NCI-H1694 treated with DMSO at 0.1 percent for 48 hours (cell line): ENCODE measurements around the gene VPS4A.

Source experiments
- DNase-seq: peaks from one replicate; lab custom pipeline; 2025; lab: John Stamatoyannopoulos, UW

Gene VPS4A

GRCh38 chr16:69366431-69366830, 55.3 kb downstream of the VPS4A start:
- no peak for DNase-seq

GRCh38 chr16:69367980-69368379, 56.8 kb downstream of the VPS4A start:
- no peak for DNase-seq

- DNase-seq, result no peak
These were observed 57.7 kb downstream of the VPS4A start for GRCh38 chr16:69368866-69369265.

- no peak for DNase-seq
These were observed 60.4 kb downstream of the VPS4A start for GRCh38 chr16:69371564-69371963.

- DNase-seq, result no peak
These were observed 61.9 kb downstream of the VPS4A start for GRCh38 chr16:69373019-69373418.
